ENCODE results near the gene WDFY1. TPM values are rescaled to one million over a fixed set of nuclear protein-coding genes. Genes with fewer than 3 reads are reported as not detected.
"Not testable (repeated sequence)": the region's sequence is repeated elsewhere in the genome, so short reads cannot be mapped to it uniquely, and the experiment has no call there.

Gene WDFY1
- total RNA-seq, 1 experiment from 2014 or later, result 66.0 TPM

GRCh38 chr2:223873672-223874071 lies 71.5 kb downstream of the WDFY1 start:
- TF ChIP-seq FOXP4 (CRISPR knock-in tag; IDR thresholded peaks at IDR 0.05) (no peak), TP53 (CRISPR knock-in tag; IDR thresholded peaks at IDR 0.05) (no peak), CREM (CRISPR knock-in tag; IDR thresholded peaks at IDR 0.05) (no peak), FOXP1 (CRISPR knock-in tag; IDR thresholded peaks at IDR 0.05; ENCODE audit: borderline replicate concordance) (no peak), GRHL2 (CRISPR knock-in tag; IDR thresholded peaks at IDR 0.05; ENCODE audit: insufficient replicate concordance, severe bottlenecking) (no peak), USF2 (CRISPR knock-in tag; IDR thresholded peaks at IDR 0.05) (no peak), ATF2 (CRISPR knock-in tag; IDR thresholded peaks at IDR 0.05; ENCODE audit: borderline replicate concordance, low read depth) (no peak), ZNF512 (CRISPR knock-in tag; IDR thresholded peaks at IDR 0.05; ENCODE audit: borderline replicate concordance) (no peak), E2F1 (CRISPR knock-in tag; IDR thresholded peaks at IDR 0.05) (no peak)
- Mint-ChIP-seq H3K27me3 (ENCODE audit: low read depth) (no peaks in the 10 kb centered on the region), H3K9me3 (no peaks in the 10 kb centered on the region), H3K4me3 (no peak overlapping the region), H3K4me1 (no peaks in the 10 kb centered on the region), H3K36me3 (peaks cover 38% of the 10 kb centered on the region), H3K27ac (no peak overlapping the region)
- no peak for ATAC-seq
- ChIA-PET POLR2A (no interaction called here), CTCF (interaction anchor here (0.6 kb wide), 1 partner anchor 546 kb away, joined by 3 read pairs; no protein-coding TSS in a partner anchor)
- no peak for DNase-seq (ENCODE audit: low spot score)

GRCh38 chr2:223872772-223873171 lies 72.4 kb downstream of the WDFY1 start:
- H3K9me3 Mint-ChIP-seq; H3K27ac Mint-ChIP-seq; H3K4me1 Mint-ChIP-seq; H3K4me3 Mint-ChIP-seq; POLR2A ChIA-PET; H3K27me3 Mint-ChIP-seq (ENCODE audit: low read depth); CTCF ChIA-PET; ATAC-seq; DNase-seq (ENCODE audit: low spot score): not testable (repeated sequence)
- peaks cover 29% of the 10 kb centered on the region for H3K36me3 Mint-ChIP-seq

- POLR2A ChIA-PET; H3K4me3 Mint-ChIP-seq; DNase-seq (ENCODE audit: low spot score); ATAC-seq; H3K27me3 Mint-ChIP-seq (ENCODE audit: low read depth); H3K4me1 Mint-ChIP-seq; H3K9me3 Mint-ChIP-seq: not testable (repeated sequence)
- CTCF ChIA-PET, result interaction anchor here (0.5 to 1.1 kb wide), 2 partner anchors 12 to 53 kb away, joined by 5 read pairs; no protein-coding TSS in a partner anchor
- Mint-ChIP-seq H3K36me3 (peaks cover 19% of the 10 kb centered on the region), H3K27ac (peak overlapping the region; percentile 63)
Observed at GRCh38 chr2:223871661-223872060, 73.5 kb downstream of the WDFY1 start.

GRCh38 chr2:223870840-223871611 lies 74.1 kb downstream of the WDFY1 start:
- ATAC-seq (no peak), DNase-seq (ENCODE audit: low spot score) (no peak)
- Mint-ChIP-seq H3K4me3 (no peak overlapping the region), H3K9me3 (no peaks in the 10 kb centered on the region), H3K36me3 (peaks cover 14% of the 10 kb centered on the region), H3K27ac (peak overlapping the region; percentile 63), H3K4me1 (peaks cover 7% of the 10 kb centered on the region), H3K27me3 (ENCODE audit: low read depth) (no peaks in the 10 kb centered on the region)
- POLR2A ChIA-PET, result no interaction called here
- CTCF ChIA-PET, result interaction anchor here (1.1 kb wide), 1 partner anchor 11 kb away, joined by 5 read pairs; no protein-coding TSS in a partner anchor
- TF ChIP-seq PREB (CRISPR knock-in tag; IDR thresholded peaks at IDR 0.05; ENCODE audit: borderline replicate concordance) (no peak), ARID4B (CRISPR knock-in tag; IDR thresholded peaks at IDR 0.05; ENCODE audit: borderline replicate concordance) (no peak), ATF1 (CRISPR knock-in tag; IDR thresholded peaks at IDR 0.05) (no peak)
